GM12878 (cell line): ENCODE measurements around the gene MYRF. TPM values are rescaled to one million over a fixed set of nuclear protein-coding genes. Genes with fewer than 3 reads are reported as not detected.

Experiments used
- CTCF ChIP-seq, 3 experiments: IDR thresholded peaks in 2 of 3; conservative IDR thresholded peaks in 1 of 3; 2 replicates each; pipeline ENCODE4 v1.5.1; 2011; ENCODE audit warnings: low read depth in 3 of 3, low read length in 3 of 3, mild to moderate bottlenecking in 3 of 3, control low read depth in 2 of 3, moderate library complexity in 2 of 3, inconsistent platforms in 1 of 3, mixed read lengths in 1 of 3; ENCODE audit not compliant: control insufficient read depth in 2 of 3, insufficient read depth in 1 of 3; ENCODE audit errors: extremely low read depth in 1 of 3
- ELK1 ChIP-seq: IDR thresholded peaks from 2 replicates; pipeline ENCODE4 v1.6.1; 2012; ENCODE audit warnings: low read depth, low read length, improper control_type of control experiment
- MEF2A ChIP-seq: IDR thresholded peaks from 2 replicates; pipeline ENCODE4 v1.6.1; 2011; ENCODE audit warnings: low read depth, mild to moderate bottlenecking, low read length, moderate library complexity; ENCODE audit not compliant: insufficient read depth
- MYB ChIP-seq: fragments of 150-350 bp; IDR thresholded peaks from 2 replicates; pipeline ENCODE4 v1.6.1; 2014; ENCODE audit warnings: mild to moderate bottlenecking, low read depth, low read length, borderline replicate concordance
- NKRF ChIP-seq: fragments of 450-650 bp; conservative IDR thresholded peaks from 2 replicates; pipeline ENCODE4 v1.6.1; 2017; ENCODE audit warnings: mild to moderate bottlenecking, moderate library complexity
- PAX8 ChIP-seq: fragments of 450-650 bp; IDR thresholded peaks from 2 replicates; pipeline ENCODE4 v1.6.1; 2017; ENCODE audit warnings: mild to moderate bottlenecking, moderate library complexity
- SMARCA5 ChIP-seq: fragments of 450-650 bp; IDR thresholded peaks from 2 replicates; pipeline ENCODE4 v1.6.1; 2017; ENCODE audit warnings: mild to moderate bottlenecking
- SMC3 ChIP-seq: IDR thresholded peaks from 2 replicates; pipeline ENCODE4 v1.6.1; 2011; ENCODE audit warnings: low read length, improper control_type of control experiment, borderline replicate concordance
- TCF7 ChIP-seq: IDR thresholded peaks from 2 replicates; pipeline ENCODE4 v1.6.1; 2014; ENCODE audit warnings: antibody characterized with exemption, borderline replicate concordance
- polyA plus RNA-seq, 11 experiments: library from polyadenylated mRNA; depleted of rRNA in 4 of 11; unstranded in 6 of 11; stranded (reverse) in 5 of 11; fragments of >200 nt; fragmentation: Nextera tagmentation in 4 of 11; fragmentation: Illumina TruSeq in 1 of 11; extraction: Ambion mirVana in 4 of 11; extraction: Trizol in 1 of 11; gene quantifications; 1 replicate in 1 of 11; 2 replicates in 10 of 11; pipeline versions ENCODE4 v1.2.1 to v1.2.3, GENCODE V29; 2011 to 2016; ENCODE audit warnings: inconsistent platforms in 2 of 11, missing spikeins in 2 of 11, low read depth in 1 of 11
- total RNA-seq, 4 experiments: library from RNA; depleted of rRNA in 3 of 4; stranded (reverse); fragments of >200 nt in 3 of 4; fragmentation: Illumina TruSeq in 1 of 4; extraction: Trizol in 1 of 4; gene quantifications; 2 replicates each; pipeline versions ENCODE4 v1.2.1 to v1.2.3, GENCODE V29; 2013 to 2021

MYRF gene
- total and polyA plus RNA-seq, 10 of the 15 experiments (the other 5 are each of a cell fraction or from before 2014, with no cell fraction given), result 0.27 to 15.6 (median 0.89) TPM

- peak; percentile 75 to 96 (median 96) for TF ChIP-seq CTCF (IDR thresholded peaks at IDR 0.05 in 2 of 3, conservative IDR thresholded peaks at IDR 0.05 in 1 of 3; ENCODE audit: control insufficient read depth in 2 of 3, extremely low read depth in 1 of 3, insufficient read depth in 1 of 3, low read depth in 3 of 3, low read length in 3 of 3)
- peak; percentile 81 for TF ChIP-seq SMARCA5
- no peak for TF ChIP-seq TCF7
- peak; percentile 91 for TF ChIP-seq SMC3
- 0 out of 2 replicates have a peak, but pooled peaks have one; percentile 31 for TF ChIP-seq ELK1
- TF ChIP-seq MYB, result no peak
- no peak for TF ChIP-seq PAX8
- no peak for TF ChIP-seq NKRF
- no peak for TF ChIP-seq MEF2A
These were observed 5.1 kb upstream of the MYRF start (continued) for GRCh38 chr11:61747192-61747966.
